KMS-11 (cell line): ENCODE data around the gene DCAF11.

Experiments used
- H2AFZ ChIP-seq: fragments of 200-600 bp; sonication (generic); 2 replicates; pipeline ENCODE4 v1.6.1; 2016; ENCODE audit warnings: antibody characterized with exemption, mixed run types, low read depth
- H3K27ac ChIP-seq: fragments of 200-600 bp; sonication (generic); 2 replicates; pipeline ENCODE4 v1.6.1; 2016; ENCODE audit warnings: mild to moderate bottlenecking, mixed run types
- H3K27me3 ChIP-seq: fragments of 200-600 bp; sonication (generic); 2 replicates; pipeline ENCODE4 v1.6.1; 2017; ENCODE audit warnings: mild to moderate bottlenecking, low read depth, mixed run types, moderate library complexity; ENCODE audit not compliant: insufficient read depth
- H3K36me3 ChIP-seq: fragments of 200-600 bp; sonication (generic); 2 replicates; pipeline ENCODE4 v1.6.1; 2017; ENCODE audit warnings: mild to moderate bottlenecking, mixed run types; ENCODE audit not compliant: insufficient read depth
- H3K4me1 ChIP-seq: fragments of 200-600 bp; sonication (generic); 2 replicates; pipeline ENCODE4 v1.6.1; 2016; ENCODE audit warnings: mild to moderate bottlenecking, low read depth, mixed run types; ENCODE audit not compliant: poor library complexity, severe bottlenecking
- H3K4me2 ChIP-seq: fragments of 200-600 bp; sonication (generic); 2 replicates; pipeline ENCODE4 v1.7.0; 2016; ENCODE audit warnings: mild to moderate bottlenecking, mixed run types
- H3K4me3 ChIP-seq: fragments of 200-600 bp; sonication (generic); IDR thresholded peaks from 2 replicates; pipeline ENCODE4 v1.6.1; 2017; ENCODE audit warnings: low read depth, low read length, mixed read lengths; ENCODE audit not compliant: insufficient read depth
- H3K79me2 ChIP-seq: fragments of 200-600 bp; sonication (generic); 2 replicates; pipeline ENCODE4 v1.6.1; 2016; ENCODE audit warnings: low read depth, mixed run types; ENCODE audit not compliant: insufficient read depth
- H3K9ac ChIP-seq: fragments of 200-600 bp; sonication (generic); 2 replicates; pipeline ENCODE4 v1.6.1; 2016; ENCODE audit warnings: mild to moderate bottlenecking, mixed run types
- H4K20me1 ChIP-seq: fragments of 200-600 bp; sonication (generic); 2 replicates; pipeline ENCODE4 v1.6.1; 2016; ENCODE audit warnings: mild to moderate bottlenecking, mixed run types; ENCODE audit not compliant: insufficient read depth
- CTCF ChIP-seq: fragments of 200-600 bp; sonication (generic); conservative IDR thresholded peaks from 2 replicates; pipeline ENCODE4 v1.6.1; 2017; ENCODE audit warnings: low read depth, mild to moderate bottlenecking, antibody characterized with exemption, low read length, moderate library complexity, mixed read lengths

Gene DCAF11

DNA sequence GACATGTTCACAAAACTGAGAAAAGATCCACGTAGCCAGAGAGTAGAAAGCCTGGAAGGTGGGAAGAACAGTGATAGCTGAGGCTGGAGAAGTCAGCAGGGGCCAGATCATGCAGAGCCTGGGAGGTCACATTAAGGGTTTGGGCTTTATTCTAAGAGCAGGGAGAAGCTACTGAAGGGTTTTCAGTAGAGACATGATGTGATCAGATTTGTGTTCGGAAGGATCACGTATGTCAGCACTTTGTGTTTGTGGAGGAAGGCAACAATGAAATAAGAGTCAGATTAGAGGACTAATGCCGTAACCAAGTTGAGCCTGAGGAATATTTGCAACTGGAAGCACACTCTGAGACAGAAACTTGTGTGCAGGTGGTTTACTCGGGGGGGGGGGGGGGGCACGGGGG lies 24.7 kb upstream of the DCAF11 start:
- TF ChIP-seq CTCF = no peak
- Histone ChIP-seq H3K27me3 (no peaks in the 10 kb centered on the region), H4K20me1 (no peaks in the 10 kb centered on the region), H3K36me3 (no peaks in the 10 kb centered on the region), H3K4me3 (no peak overlapping the region), H3K9ac (no peak overlapping the region), H3K79me2 (peaks cover 4% of the 10 kb centered on the region; the same call in 1 of the 2 replicates), H3K27ac (no peak overlapping the region), H3K4me1 (peaks cover 16% of the 10 kb centered on the region), H2AFZ (no peak overlapping the region), H3K4me2 (no peak overlapping the region)

DNA sequence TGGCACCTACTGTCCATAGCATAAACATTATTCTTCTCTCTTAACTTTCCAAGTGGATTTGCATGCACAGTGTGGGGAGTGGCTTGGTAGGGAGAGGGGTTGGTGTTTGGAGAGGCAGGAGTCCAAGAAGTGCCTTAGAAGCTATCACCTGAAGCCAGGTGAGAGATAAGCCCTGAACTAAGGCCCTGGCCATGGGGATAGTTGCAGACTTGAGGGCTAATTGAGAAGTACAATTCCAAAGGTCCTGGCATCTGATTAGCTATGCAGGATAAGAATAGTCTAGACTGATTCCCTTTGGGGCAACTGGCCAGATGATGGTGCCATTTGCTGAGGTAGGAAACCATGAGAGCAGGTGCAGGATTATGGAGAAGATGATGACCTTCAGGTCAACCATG lies 22.5 kb upstream of the DCAF11 start:
- Histone ChIP-seq H3K79me2 (peaks cover 8% of the 10 kb centered on the region; the same call in 1 of the 2 replicates), H3K4me3 (no peak overlapping the region), H3K4me2 (no peak overlapping the region), H2AFZ (no peak overlapping the region), H3K9ac (no peak overlapping the region), H3K36me3 (no peaks in the 10 kb centered on the region), H3K4me1 (peaks cover 19% of the 10 kb centered on the region), H3K27me3 (no peaks in the 10 kb centered on the region), H3K27ac (no peak overlapping the region), H4K20me1 (no peaks in the 10 kb centered on the region)
- no peak for TF ChIP-seq CTCF

- Histone ChIP-seq H3K79me2 (peaks cover 8% of the 10 kb centered on the region; the same call in 1 of the 2 replicates), H3K27me3 (no peaks in the 10 kb centered on the region), H2AFZ (no peak overlapping the region), H3K36me3 (no peaks in the 10 kb centered on the region), H3K4me3 (no peak overlapping the region), H3K27ac (no peak overlapping the region), H3K4me2 (no peak overlapping the region), H4K20me1 (no peaks in the 10 kb centered on the region), H3K9ac (no peak overlapping the region), H3K4me1 (peaks cover 19% of the 10 kb centered on the region)
- TF ChIP-seq CTCF = no peak
Observed at GRCh38 chr14:24092505-24093206, 21.9 kb upstream of the DCAF11 start.

- H3K9ac ChIP-seq = peak overlapping the region; percentile 78; the same call in 1 of the 2 replicates
Observed at GRCh38 chr14:24093207-24093900, 21.2 kb upstream of the DCAF11 start.

More at GRCh38 chr14:24093207-24093900, 21.2 kb upstream of the DCAF11 start:
- Histone ChIP-seq H3K79me2 (peaks cover 8% of the 10 kb centered on the region; the same call in 1 of the 2 replicates), H3K27me3 (no peaks in the 10 kb centered on the region), H3K4me2 (peak overlapping the region; percentile 25; the same call in 1 of the 2 replicates), H3K27ac (no peak overlapping the region), H3K36me3 (no peaks in the 10 kb centered on the region), H3K4me3 (no peak overlapping the region), H2AFZ (peak overlapping the region; percentile 71; the same call in 1 of the 2 replicates), H3K4me1 (peaks cover 19% of the 10 kb centered on the region), H4K20me1 (no peaks in the 10 kb centered on the region)
- no peak for TF ChIP-seq CTCF
